ENCODE data around the gene SLC22A23.

Gene SLC22A23

DNA sequence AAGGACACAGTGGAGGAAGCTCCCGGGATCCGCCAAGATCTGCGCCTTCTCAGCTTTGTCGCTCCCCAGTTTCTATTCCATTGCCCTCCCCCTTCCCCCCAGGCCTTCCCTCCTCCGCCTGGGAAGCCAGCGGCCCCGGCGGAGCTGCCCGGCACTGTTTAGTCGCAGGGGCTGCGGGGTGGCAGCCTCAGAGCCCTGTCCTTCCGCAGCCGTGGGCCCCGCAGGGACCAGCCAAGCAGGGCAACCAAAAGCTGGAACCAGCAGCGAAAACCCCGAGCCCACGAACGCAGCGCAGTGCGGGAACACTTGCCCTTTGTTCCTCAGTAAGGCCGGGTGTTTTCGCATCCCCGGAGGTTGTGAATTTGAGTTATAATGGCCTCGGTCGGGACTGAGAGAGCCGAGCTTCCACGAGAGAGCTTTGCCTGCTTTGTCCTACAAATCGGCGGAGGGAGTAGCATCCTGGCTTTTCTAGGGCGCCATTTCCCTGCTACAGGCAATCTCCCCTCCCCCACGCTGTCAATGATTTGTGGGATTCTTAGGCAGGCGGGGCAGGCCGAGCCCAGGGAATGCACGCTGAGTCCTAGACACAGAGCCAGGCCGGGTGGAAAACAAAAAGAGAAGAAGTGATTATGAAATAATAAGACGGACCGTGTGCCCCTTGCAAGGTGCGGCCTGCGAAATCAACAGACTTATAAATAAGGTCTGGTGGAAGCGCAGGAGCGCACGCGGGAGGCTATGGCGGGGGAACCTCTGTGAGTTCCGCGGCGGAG lies 225.4 kb downstream of the SLC22A23 start (continued):
- no peak for TF ChIP-seq ZNF830 (tag by site-specific recombination; IDR thresholded peaks at IDR 0.05; ENCODE audit: low read depth)
- TF ChIP-seq, protein P1, sequence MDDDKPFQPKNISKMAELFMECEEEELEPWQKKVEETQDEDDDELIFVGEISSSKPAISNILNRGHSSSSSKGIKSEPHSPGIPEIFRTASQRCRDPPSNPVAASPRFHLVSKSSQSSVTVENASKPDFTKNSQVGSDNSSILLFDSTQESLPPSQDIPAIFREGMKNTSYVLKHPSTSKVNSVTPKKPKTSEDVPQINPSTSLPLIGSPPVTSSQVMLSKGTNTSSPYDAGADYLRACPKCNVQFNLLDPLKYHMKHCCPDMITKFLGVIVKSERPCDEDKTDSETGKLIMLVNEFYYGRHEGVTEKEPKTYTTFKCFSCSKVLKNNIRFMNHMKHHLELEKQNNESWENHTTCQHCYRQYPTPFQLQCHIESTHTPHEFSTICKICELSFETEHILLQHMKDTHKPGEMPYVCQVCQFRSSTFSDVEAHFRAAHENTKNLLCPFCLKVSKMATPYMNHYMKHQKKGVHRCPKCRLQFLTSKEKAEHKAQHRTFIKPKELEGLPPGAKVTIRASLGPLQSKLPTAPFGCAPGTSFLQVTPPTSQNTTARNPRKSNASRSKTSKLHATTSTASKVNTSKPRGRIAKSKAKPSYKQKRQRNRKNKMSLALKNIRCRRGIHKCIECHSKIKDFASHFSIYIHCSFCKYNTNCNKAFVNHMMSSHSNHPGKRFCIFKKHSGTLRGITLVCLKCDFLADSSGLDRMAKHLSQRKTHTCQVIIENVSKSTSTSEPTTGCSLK (tag by site-specific recombination; IDR thresholded peaks at IDR 0.05) = no peak
- TF ChIP-seq ZNF776 (tag by site-specific recombination; IDR thresholded peaks at IDR 0.05; ENCODE audit: borderline replicate concordance) = no peak
- no peak for TF ChIP-seq ZNF654 (tag by site-specific recombination; IDR thresholded peaks at IDR 0.05; ENCODE audit: low read depth)
- TF ChIP-seq, protein P2, sequence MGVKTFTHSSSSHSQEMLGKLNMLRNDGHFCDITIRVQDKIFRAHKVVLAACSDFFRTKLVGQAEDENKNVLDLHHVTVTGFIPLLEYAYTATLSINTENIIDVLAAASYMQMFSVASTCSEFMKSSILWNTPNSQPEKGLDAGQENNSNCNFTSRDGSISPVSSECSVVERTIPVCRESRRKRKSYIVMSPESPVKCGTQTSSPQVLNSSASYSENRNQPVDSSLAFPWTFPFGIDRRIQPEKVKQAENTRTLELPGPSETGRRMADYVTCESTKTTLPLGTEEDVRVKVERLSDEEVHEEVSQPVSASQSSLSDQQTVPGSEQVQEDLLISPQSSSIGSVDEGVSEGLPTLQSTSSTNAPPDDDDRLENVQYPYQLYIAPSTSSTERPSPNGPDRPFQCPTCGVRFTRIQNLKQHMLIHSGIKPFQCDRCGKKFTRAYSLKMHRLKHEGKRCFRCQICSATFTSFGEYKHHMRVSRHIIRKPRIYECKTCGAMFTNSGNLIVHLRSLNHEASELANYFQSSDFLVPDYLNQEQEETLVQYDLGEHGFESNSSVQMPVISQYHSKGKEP (tag by site-specific recombination; IDR thresholded peaks at IDR 0.05) = 0 out of 2 replicates have a peak, but pooled peaks have one; percentile 7
- TF ChIP-seq YY1 (tag by site-specific recombination; IDR thresholded peaks at IDR 0.05) = peak; percentile 87
- TF ChIP-seq ZNF555 (tag by site-specific recombination; conservative IDR thresholded peaks at IDR 0.05) = no peak
- TF ChIP-seq ZNF16 (tag by site-specific recombination; IDR thresholded peaks at IDR 0.05; ENCODE audit: low read depth) = no peak
- TF ChIP-seq, protein P3, sequence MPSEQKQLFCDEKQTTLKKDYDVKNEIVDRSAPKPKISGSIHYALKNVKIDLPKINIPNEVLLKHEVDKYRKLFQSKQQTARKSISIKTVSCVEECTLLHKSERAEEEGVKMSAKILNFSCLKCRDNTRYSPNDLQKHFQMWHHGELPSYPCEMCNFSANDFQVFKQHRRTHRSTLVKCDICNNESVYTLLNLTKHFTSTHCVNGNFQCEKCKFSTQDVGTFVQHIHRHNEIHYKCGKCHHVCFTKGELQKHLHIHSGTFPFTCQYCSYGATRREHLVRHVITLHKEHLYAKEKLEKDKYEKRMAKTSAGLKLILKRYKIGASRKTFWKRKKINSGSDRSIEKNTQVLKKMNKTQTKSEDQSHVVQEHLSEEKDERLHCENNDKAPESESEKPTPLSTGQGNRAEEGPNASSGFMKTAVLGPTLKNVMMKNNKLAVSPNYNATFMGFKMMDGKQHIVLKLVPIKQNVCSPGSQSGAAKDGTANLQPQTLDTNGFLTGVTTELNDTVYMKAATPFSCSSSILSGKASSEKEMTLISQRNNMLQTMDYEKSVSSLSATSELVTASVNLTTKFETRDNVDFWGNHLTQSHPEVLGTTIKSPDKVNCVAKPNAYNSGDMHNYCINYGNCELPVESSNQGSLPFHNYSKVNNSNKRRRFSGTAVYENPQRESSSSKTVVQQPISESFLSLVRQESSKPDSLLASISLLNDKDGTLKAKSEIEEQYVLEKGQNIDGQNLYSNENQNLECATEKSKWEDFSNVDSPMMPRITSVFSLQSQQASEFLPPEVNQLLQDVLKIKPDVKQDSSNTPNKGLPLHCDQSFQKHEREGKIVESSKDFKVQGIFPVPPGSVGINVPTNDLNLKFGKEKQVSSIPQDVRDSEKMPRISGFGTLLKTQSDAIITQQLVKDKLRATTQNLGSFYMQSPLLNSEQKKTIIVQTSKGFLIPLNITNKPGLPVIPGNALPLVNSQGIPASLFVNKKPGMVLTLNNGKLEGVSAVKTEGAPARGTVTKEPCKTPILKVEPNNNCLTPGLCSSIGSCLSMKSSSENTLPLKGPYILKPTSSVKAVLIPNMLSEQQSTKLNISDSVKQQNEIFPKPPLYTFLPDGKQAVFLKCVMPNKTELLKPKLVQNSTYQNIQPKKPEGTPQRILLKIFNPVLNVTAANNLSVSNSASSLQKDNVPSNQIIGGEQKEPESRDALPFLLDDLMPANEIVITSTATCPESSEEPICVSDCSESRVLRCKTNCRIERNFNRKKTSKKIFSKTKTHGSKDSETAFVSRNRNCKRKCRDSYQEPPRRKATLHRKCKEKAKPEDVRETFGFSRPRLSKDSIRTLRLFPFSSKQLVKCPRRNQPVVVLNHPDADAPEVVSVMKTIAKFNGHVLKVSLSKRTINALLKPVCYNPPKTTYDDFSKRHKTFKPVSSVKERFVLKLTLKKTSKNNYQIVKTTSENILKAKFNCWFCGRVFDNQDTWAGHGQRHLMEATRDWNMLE (tag by site-specific recombination; conservative IDR thresholded peaks at IDR 0.05; ENCODE audit: low read depth) = no peak
- no peak for TF ChIP-seq ZFP3 (tag by site-specific recombination; IDR thresholded peaks at IDR 0.05; ENCODE audit: low read depth)
- TF ChIP-seq, protein P4, sequence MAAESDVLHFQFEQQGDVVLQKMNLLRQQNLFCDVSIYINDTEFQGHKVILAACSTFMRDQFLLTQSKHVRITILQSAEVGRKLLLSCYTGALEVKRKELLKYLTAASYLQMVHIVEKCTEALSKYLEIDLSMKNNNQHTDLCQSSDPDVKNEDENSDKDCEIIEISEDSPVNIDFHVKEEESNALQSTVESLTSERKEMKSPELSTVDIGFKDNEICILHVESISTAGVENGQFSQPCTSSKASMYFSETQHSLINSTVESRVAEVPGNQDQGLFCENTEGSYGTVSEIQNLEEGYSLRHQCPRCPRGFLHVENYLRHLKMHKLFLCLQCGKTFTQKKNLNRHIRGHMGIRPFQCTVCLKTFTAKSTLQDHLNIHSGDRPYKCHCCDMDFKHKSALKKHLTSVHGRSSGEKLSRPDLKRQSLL (tag by site-specific recombination; IDR thresholded peaks at IDR 0.05) = no peak
- no peak for TF ChIP-seq ZNF114 (tag by site-specific recombination; IDR thresholded peaks at IDR 0.05)
- TF ChIP-seq TCF7L2 (IDR thresholded peaks at IDR 0.05; ENCODE audit: borderline replicate concordance, low read depth, low read length) = no peak
- TF ChIP-seq SP3 (tag by site-specific recombination; IDR thresholded peaks at IDR 0.05) = peak; percentile 12
- no peak for TF ChIP-seq TRIM28 (IDR thresholded peaks at IDR 0.05; ENCODE audit: borderline replicate concordance, low read length)
- TF ChIP-seq, protein P5, sequence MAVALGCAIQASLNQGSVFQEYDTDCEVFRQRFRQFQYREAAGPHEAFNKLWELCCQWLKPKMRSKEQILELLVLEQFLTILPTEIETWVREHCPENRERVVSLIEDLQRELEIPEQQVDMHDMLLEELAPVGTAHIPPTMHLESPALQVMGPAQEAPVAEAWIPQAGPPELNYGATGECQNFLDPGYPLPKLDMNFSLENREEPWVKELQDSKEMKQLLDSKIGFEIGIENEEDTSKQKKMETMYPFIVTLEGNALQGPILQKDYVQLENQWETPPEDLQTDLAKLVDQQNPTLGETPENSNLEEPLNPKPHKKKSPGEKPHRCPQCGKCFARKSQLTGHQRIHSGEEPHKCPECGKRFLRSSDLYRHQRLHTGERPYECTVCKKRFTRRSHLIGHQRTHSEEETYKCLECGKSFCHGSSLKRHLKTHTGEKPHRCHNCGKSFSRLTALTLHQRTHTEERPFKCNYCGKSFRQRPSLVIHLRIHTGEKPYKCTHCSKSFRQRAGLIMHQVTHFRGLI (tag by site-specific recombination; IDR thresholded peaks at IDR 0.05) = peak; percentile 23; the same call in 1 of the 2 replicates
- TF ChIP-seq ZNF785 (tag by site-specific recombination; IDR thresholded peaks at IDR 0.05) = no peak
- TF ChIP-seq ZNF610 (tag by site-specific recombination; IDR thresholded peaks at IDR 0.05; ENCODE audit: borderline replicate concordance) = no peak
- no peak for TF ChIP-seq ZNF792 (tag by site-specific recombination; IDR thresholded peaks at IDR 0.05)
- TF ChIP-seq, protein P6, sequence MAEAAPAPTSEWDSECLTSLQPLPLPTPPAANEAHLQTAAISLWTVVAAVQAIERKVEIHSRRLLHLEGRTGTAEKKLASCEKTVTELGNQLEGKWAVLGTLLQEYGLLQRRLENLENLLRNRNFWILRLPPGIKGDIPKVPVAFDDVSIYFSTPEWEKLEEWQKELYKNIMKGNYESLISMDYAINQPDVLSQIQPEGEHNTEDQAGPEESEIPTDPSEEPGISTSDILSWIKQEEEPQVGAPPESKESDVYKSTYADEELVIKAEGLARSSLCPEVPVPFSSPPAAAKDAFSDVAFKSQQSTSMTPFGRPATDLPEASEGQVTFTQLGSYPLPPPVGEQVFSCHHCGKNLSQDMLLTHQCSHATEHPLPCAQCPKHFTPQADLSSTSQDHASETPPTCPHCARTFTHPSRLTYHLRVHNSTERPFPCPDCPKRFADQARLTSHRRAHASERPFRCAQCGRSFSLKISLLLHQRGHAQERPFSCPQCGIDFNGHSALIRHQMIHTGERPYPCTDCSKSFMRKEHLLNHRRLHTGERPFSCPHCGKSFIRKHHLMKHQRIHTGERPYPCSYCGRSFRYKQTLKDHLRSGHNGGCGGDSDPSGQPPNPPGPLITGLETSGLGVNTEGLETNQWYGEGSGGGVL (tag by site-specific recombination; IDR thresholded peaks at IDR 0.05) = peak; percentile 61; the same call in 1 of the 2 replicates
- TF ChIP-seq ZNF335 (tag by site-specific recombination; conservative IDR thresholded peaks at IDR 0.05) = peak; percentile 94
- TF ChIP-seq SP7 (tag by site-specific recombination; IDR thresholded peaks at IDR 0.05) = 0 out of 2 replicates have a peak, but pooled peaks have one; percentile 26
- peak; percentile 89 for TF ChIP-seq ZFP69B (tag by site-specific recombination; IDR thresholded peaks at IDR 0.05)
- peak; percentile 91; the same call in 1 of the 2 replicates for TF ChIP-seq ZXDB (tag by site-specific recombination; IDR thresholded peaks at IDR 0.05)
